GM18951 (cell line): ENCODE measurements around the gene BANF2.

Experiments
- POLR2A ChIP-seq: IDR thresholded peaks from 4 replicates; pipeline ENCODE4 v1.6.1; 2011; ENCODE audit warnings: mild to moderate bottlenecking; ENCODE audit not compliant: insufficient read length, insufficient read depth; ENCODE audit errors: extremely low read depth
- in situ Hi-C: fragments of 300-500 bp; cut with MboI; formaldehyde crosslinking; loops from one replicate; pipeline ENCODE4 v1.12.0; 2022; ENCODE audit warnings: low sequenced_read_pairs, mixed read lengths, inconsistent platforms; ENCODE audit not compliant: unreplicated experiment

The BANF2 gene

GRCh38 chr20:17681726-17682102, 18.1 kb upstream of the BANF2 start:
- in situ Hi-C loops = loop anchor here (25.0 kb wide), 1 partner anchor 206 kb away; no protein-coding TSS in a partner anchor
- no peak for TF ChIP-seq POLR2A

DNA sequence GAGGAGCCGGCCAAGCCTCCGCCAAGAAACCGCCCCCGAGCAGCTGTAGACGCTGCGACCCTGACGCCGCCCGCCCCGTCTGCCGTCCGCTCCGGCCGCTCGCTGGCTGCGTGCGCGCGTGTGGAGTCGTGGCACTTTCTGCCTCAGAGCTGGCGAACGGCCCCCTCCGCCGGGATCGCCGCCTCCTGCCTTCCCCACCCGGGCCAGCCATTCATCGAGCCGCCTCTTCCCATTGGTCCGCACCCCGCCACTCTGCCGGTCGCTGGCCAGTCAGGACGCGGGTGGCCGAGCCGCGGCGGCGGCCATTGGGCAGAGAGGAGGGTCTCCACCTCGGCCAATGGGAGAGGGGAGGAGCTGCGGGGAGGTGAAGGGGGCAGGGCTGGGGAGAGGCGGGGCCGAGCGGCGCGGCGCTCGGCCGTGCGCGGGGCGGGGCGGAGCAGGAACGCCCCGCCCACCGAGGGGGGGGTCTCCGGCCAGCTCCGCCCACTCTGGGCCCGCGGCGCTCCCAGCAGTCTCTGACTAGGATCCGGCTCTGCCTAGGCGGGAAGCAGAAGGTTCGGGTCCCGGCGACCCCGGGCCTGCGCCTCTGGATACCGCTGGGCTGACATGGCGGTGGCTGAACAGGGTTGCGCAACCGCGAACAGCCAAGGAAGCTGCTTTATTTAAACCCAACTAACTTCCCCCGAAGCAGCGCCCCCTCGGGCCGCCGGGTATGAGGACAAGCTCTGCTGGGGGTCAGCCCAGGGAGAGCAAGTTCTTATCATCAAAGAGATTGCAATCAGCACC, 17.5 kb upstream of the BANF2 start, which contains the start of gene RRBP1:
Gene RRBP1 (minus strand): TSS at position 140 of the 786 bp plus-strand sequence. CDS start 21,735 bp downstream, outside the sequence.
- in situ Hi-C loops = loop anchor here (25.0 kb wide), 1 partner anchor 205 kb away; no protein-coding TSS in a partner anchor
- peak; percentile 87 for TF ChIP-seq POLR2A

- in situ Hi-C loops = loop anchor here (25.0 kb wide), 1 partner anchor 204 kb away; no protein-coding TSS in a partner anchor
These were observed 16.9 kb upstream of the BANF2 start for GRCh38 chr20:17682889-17683198.

DNA sequence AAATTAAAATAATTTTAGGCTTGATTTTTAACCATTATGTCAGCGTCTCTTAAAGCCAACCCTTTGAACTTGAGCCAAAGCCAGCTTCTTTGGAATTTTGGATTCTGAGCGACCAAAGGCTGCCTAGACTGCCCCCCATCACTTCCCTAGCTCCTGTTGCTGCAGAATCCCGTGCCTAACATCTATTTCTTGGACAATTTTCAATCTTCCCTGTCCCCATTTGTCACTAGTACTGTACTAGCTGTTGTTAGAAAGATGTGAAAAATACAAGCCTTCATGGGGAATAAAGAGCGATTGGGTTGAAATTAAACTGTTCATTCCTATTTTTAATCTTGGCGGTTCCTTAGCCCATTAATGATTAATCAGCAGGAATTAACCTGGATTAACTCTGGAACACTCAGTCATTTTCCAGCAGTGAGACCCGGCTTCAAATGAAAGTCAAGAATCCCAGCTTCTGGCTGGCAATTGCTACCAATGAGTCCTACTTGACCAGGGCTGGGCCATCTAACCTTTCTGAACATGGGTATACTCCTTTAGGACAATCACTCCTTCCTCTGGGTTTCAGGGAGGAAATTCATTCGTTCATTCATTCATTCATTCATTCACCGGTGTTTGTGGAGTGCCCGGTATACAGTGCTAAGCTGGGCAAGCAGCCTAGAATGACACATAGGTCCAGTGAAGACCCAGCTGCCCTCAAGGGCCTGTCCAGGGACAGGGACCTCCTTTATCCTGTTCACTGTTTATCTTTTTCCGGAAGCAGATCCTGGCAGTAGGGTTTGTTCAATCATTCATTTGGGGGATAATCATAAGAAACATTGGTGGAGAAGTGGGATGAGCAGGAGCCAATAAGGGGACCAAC, 16.3 kb upstream of the BANF2 start:
- in situ Hi-C loops = loop anchor here (25.0 kb wide), 1 partner anchor 204 kb away; no protein-coding TSS in a partner anchor
- TF ChIP-seq POLR2A = no peak

More at GRCh38 chr20:17682889-17683198, 16.9 kb upstream of the BANF2 start:
- no peak for TF ChIP-seq POLR2A

- TF ChIP-seq POLR2A = no peak
- in situ Hi-C loops = loop anchor here (25.0 kb wide), 1 partner anchor 203 kb away; no protein-coding TSS in a partner anchor
These were observed 15.5 kb upstream of the BANF2 start for GRCh38 chr20:17684077-17684888.

DNA sequence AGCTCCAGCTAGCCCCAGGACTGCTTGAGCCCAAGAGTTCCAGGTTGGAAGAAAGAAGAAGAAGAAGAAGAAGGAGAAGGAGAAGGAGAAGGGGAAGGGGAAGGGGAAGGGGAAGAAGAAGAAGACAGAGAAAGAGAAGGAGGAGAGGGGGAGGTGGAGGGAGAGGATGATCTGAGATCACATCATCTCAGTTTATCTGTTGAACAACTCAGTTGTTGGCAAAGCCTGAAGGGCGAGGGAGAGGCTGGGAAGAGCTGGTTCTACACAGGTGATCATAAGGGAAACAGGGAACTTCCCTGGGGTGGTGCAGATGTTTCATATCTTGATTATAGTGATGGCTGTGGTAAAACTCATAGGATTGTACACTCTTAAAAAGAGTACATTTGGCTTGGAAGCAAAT, 14.6 kb upstream of the BANF2 start:
- TF ChIP-seq POLR2A = no peak
- in situ Hi-C loops = loop anchor here (25.0 kb wide), 1 partner anchor 202 kb away; no protein-coding TSS in a partner anchor

DNA sequence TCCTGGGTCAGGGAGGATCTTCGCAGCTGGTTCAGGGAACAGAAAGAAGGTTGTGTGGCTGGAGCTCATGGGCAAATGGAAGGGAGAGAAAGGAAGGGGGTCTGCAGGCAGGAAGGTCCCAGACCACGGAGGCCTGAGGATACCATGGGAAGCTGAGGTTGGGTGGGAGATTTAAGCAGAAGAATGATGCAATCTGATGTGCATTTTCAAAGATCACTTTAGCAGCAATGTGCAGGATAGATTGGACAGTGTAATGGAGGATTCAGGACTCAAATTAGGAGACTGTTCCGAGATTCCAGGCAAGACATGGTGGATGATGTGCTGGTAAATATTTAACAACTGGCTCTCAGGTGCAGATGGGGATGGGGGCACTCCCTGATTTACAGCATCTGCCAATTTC, 12.0 kb upstream of the BANF2 start:
- in situ Hi-C loops = loop anchor here (25.0 kb wide), 1 partner anchor 200 kb away; no protein-coding TSS in a partner anchor

GRCh38 chr20:17688965-17689364, 10.8 kb upstream of the BANF2 start:
- TF ChIP-seq POLR2A = no peak
- in situ Hi-C loops = loop anchor here (25.0 kb wide), 1 partner anchor 198 kb away; no protein-coding TSS in a partner anchor

More for the DNA sequence above, 12.0 kb upstream of the BANF2 start:
- no peak for TF ChIP-seq POLR2A

- TF ChIP-seq POLR2A = no peak
- in situ Hi-C loops = loop anchor here (25.0 kb wide), 1 partner anchor 197 kb away; no protein-coding TSS in a partner anchor
These were observed 9.6 kb upstream of the BANF2 start for GRCh38 chr20:17690144-17690543.

GRCh38 chr20:17691758-17692157, 8.0 kb upstream of the BANF2 start:
- no peak for TF ChIP-seq POLR2A
- in situ Hi-C loops = loop anchor here (25.0 kb wide), 1 partner anchor 196 kb away; no protein-coding TSS in a partner anchor

GRCh38 chr20:17693444-17694001, 6.2 kb upstream of the BANF2 start:
- in situ Hi-C loops = loop anchor here (25.0 kb wide), 1 partner anchor 194 kb away; no protein-coding TSS in a partner anchor
- no peak for TF ChIP-seq POLR2A

GRCh38 chr20:17694767-17695166, 5.0 kb upstream of the BANF2 start:
- in situ Hi-C loops = loop anchor here (25.0 kb wide), 1 partner anchor 193 kb away; no protein-coding TSS in a partner anchor
- TF ChIP-seq POLR2A = no peak

DNA sequence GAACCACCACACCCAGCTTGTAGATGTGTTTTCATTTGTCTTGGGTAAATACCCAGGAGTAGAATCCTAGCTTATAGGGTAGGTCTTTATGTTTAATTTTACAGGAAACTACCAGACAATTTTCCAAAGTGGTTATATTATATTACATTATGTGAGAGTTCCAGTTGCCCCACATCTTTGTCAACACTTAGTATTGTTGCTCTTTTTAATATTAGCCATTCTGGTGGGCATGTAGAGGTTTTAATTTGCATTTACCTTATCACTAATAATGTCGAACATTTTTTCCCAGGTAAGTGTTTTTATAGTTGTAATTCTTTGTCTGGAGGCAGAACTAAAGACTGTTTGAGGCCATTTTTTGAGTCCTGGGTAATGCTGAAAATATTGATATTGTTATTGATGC, 3.5 kb upstream of the BANF2 start:
- in situ Hi-C loops = loop anchor here (25.0 kb wide), 1 partner anchor 191 kb away; no protein-coding TSS in a partner anchor
- TF ChIP-seq POLR2A = no peak
